Fibroblast of lung (primary cell): ENCODE results near the gene MATN1. TPM values are rescaled to one million over a fixed set of nuclear protein-coding genes. Genes with fewer than 3 reads are reported as not detected.
A peak's percentile ranks its signal among the peaks of the same experiment; 100 is the strongest.

Experiments
- DNase-seq, 2 donors: peaks; one replicate each; pipeline versions ENCODE4 v3.0.0 to v3.0.0-alpha.2; 2010; ENCODE audit warnings: low read depth in 2 of 2
- H2AFZ ChIP-seq: 2 replicates; pipeline ENCODE4 v1.5.1; 2012; ENCODE audit warnings: low read length, control low read depth, inconsistent platforms
- H3K27ac ChIP-seq: 2 replicates; pipeline ENCODE4 v1.5.1; 2011; ENCODE audit warnings: low read length, control low read depth; ENCODE audit not compliant: insufficient read depth
- H3K27me3 ChIP-seq: 2 replicates; pipeline ENCODE4 v1.5.1; 2011; ENCODE audit warnings: mild to moderate bottlenecking, low read length; ENCODE audit not compliant: control insufficient read depth, insufficient read depth
- H3K36me3 ChIP-seq: 2 replicates; pipeline ENCODE4 v1.5.1; 2011; ENCODE audit warnings: low read length; ENCODE audit not compliant: control insufficient read depth, insufficient read depth
- H3K4me1 ChIP-seq: 2 replicates; pipeline ENCODE4 v1.5.1; 2011; ENCODE audit warnings: low read length; ENCODE audit not compliant: control insufficient read depth, insufficient read depth; ENCODE audit errors: extremely low read depth
- H3K4me2 ChIP-seq: 2 replicates; pipeline ENCODE4 v1.5.1; 2011; ENCODE audit warnings: low read length, control low read depth; ENCODE audit not compliant: insufficient read depth; ENCODE audit errors: extremely low read depth
- H3K4me3 ChIP-seq, 4 experiments: fragments of 200-600 bp in 1 of 4; sonication (generic) in 1 of 4; replicated peaks in 1 of 4; 2 replicates each; pipeline ENCODE4 v1.5.1; 2011 to 2016; ENCODE audit warnings: low read length in 4 of 4, low read depth in 3 of 4, mild to moderate bottlenecking in 3 of 4, control low read depth in 2 of 4, inconsistent platforms in 1 of 4, mixed read lengths in 1 of 4; ENCODE audit not compliant: insufficient read depth in 1 of 4; ENCODE audit errors: control extremely low read depth in 1 of 4
- H3K79me2 ChIP-seq: 2 replicates; pipeline ENCODE4 v1.5.1; 2012; ENCODE audit warnings: mild to moderate bottlenecking, low read length, inconsistent platforms; ENCODE audit not compliant: control insufficient read depth, insufficient read depth
- H3K9ac ChIP-seq: 2 replicates; pipeline ENCODE4 v1.5.1; 2011; ENCODE audit warnings: mild to moderate bottlenecking, low read length, control low read depth; ENCODE audit not compliant: insufficient read depth
- H3K9me3 ChIP-seq: 2 replicates; pipeline ENCODE4 v1.5.1; 2012; ENCODE audit warnings: low read depth, low read length; ENCODE audit not compliant: control insufficient read depth, insufficient read depth
- H4K20me1 ChIP-seq: 2 replicates; pipeline ENCODE4 v1.5.1; 2011; ENCODE audit warnings: low read length; ENCODE audit not compliant: control insufficient read depth, insufficient read depth; ENCODE audit errors: extremely low read depth
- EZH2 ChIP-seq: IDR thresholded peaks from 2 replicates; pipeline ENCODE4 v1.5.1; 2012; ENCODE audit warnings: low read length, control low read depth, mild to moderate bottlenecking; ENCODE audit errors: missing control alignments
- polyA plus RNA-seq, 2 donors: library from polyadenylated mRNA; depleted of rRNA in 1 of 2; stranded (reverse) in 1 of 2; unstranded in 1 of 2; fragments of >200 nt; gene quantifications; 2 replicates each; pipeline ENCODE4 v1.2.1, GENCODE V29; 2011 to 2012; ENCODE audit warnings: missing spikeins in 1 of 2
- total RNA-seq: library from RNA; depleted of rRNA; stranded (reverse); fragments of >200 nt; gene quantifications from 2 replicates; pipeline ENCODE4 v1.2.1, GENCODE V29; 2014
- TF ChIP-seq, protein P1 (sequence below), 2 donors: IDR thresholded peaks in 1 of 2; conservative IDR thresholded peaks in 1 of 2; 1 replicate in 1 of 2; 2 replicates in 1 of 2; pipeline ENCODE4 v1.5.1; 2011 to 2012; ENCODE audit warnings: low read length in 2 of 2, control low read depth in 1 of 2, inconsistent platforms in 1 of 2, low read depth in 1 of 2, mild to moderate bottlenecking in 1 of 2

Gene MATN1
- total and polyA plus RNA-seq, 2 donors (not counting 1 experiment from before 2014, with no cell fraction given): not detected

DNA sequence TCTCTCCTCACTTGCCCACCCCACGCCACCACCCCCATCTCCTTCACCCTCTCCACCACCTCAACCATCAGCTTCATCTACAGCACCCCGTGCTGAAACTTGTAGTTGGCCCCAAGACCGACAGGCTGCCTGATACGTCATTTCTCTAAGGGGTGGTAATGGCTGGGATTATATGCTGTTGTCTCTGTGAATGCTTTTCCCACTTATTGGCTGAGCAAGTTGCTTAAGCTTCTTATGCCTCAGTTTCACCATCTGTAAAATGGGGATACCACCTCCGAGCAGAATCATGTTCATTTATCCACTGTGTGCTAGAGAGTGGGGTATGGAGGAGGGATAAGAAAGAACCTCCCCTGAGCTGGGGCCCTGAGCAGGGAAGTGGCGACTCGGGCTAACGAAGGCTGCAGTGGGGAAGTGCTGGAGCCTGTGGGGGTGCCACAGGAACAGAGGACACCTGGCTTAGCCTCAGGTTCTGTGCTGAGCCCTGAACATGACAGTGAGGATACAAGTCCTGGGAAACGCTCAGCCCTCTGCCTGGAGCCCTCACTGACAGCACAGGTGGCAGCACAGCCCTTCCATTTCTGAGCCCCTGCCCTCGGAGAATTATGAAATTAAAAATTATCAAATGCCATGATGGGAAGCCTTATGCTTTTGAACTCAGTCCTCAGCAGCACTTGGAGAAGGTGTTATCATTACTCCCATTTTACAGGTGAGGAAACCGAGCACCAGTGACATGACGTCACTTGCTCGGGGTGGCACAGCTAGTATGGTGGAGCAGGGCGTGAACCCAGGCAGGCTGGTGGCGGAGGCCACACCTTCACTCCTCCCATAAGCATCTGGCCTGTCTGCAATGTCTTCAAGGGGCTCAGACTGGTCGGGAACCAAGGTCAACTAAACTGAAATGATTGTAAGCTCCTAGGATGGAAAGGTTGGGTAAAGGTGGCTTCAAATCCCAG is 2.8 kb downstream of the MATN1 start:
- no peaks in the 10 kb centered on the region for H4K20me1 ChIP-seq
- H3K4me2 ChIP-seq: no peak overlapping the region
- H3K9ac ChIP-seq: no peak overlapping the region
- no peak overlapping the region for H3K27ac ChIP-seq
- no peaks in the 10 kb centered on the region for H3K36me3 ChIP-seq
- H3K27me3 ChIP-seq: no peaks in the 10 kb centered on the region
- no peaks in the 10 kb centered on the region for H3K9me3 ChIP-seq
- DNase-seq: no peak
- no peak overlapping the region for H3K4me3 ChIP-seq
- H3K79me2 ChIP-seq: no peaks in the 10 kb centered on the region
- peaks cover 2% of the 10 kb centered on the region for H3K4me1 ChIP-seq
- TF ChIP-seq, protein P1, sequence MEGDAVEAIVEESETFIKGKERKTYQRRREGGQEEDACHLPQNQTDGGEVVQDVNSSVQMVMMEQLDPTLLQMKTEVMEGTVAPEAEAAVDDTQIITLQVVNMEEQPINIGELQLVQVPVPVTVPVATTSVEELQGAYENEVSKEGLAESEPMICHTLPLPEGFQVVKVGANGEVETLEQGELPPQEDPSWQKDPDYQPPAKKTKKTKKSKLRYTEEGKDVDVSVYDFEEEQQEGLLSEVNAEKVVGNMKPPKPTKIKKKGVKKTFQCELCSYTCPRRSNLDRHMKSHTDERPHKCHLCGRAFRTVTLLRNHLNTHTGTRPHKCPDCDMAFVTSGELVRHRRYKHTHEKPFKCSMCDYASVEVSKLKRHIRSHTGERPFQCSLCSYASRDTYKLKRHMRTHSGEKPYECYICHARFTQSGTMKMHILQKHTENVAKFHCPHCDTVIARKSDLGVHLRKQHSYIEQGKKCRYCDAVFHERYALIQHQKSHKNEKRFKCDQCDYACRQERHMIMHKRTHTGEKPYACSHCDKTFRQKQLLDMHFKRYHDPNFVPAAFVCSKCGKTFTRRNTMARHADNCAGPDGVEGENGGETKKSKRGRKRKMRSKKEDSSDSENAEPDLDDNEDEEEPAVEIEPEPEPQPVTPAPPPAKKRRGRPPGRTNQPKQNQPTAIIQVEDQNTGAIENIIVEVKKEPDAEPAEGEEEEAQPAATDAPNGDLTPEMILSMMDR (conservative IDR thresholded peaks at IDR 0.05 in 1 of 2, IDR thresholded peaks at IDR 0.05 in 1 of 2; ENCODE audit: low read depth in 1 of 2, low read length in 2 of 2): no peak
- H2AFZ ChIP-seq: no peak overlapping the region

GRCh38 chr1:30719406-30720270 is 3.7 kb downstream of the MATN1 start:
- Histone ChIP-seq H3K4me2 (peak overlapping the region; percentile 65), H3K4me3 (peak overlapping the region in 2 of 4 experiments; percentile 13 to 64)

More at GRCh38 chr1:30719406-30720270, 3.7 kb downstream of the MATN1 start:
- TF ChIP-seq EZH2: no peak
- TF ChIP-seq, protein P1 (conservative IDR thresholded peaks at IDR 0.05 in 1 of 2, IDR thresholded peaks at IDR 0.05 in 1 of 2; ENCODE audit: low read depth in 1 of 2, low read length in 2 of 2): no peak
- H3K27me3 ChIP-seq: no peaks in the 10 kb centered on the region
- peak; percentile 40 to 60 for DNase-seq
- no peaks in the 10 kb centered on the region for H3K36me3 ChIP-seq
- H3K27ac ChIP-seq: no peak overlapping the region
- no peaks in the 10 kb centered on the region for H4K20me1 ChIP-seq
- H3K9ac ChIP-seq: peak overlapping the region; percentile 80
- H2AFZ ChIP-seq: no peak overlapping the region
- peaks cover 2% of the 10 kb centered on the region for H3K4me1 ChIP-seq
- no peaks in the 10 kb centered on the region for H3K79me2 ChIP-seq
- no peaks in the 10 kb centered on the region for H3K9me3 ChIP-seq
